ENCODE measurements around the gene PID1. TPM values are rescaled to one million over a fixed set of nuclear protein-coding genes. Genes with fewer than 3 reads are reported as not detected.

The PID1 gene
- total RNA-seq, 1 donor from 2014 or later = 0.91 TPM

DNA sequence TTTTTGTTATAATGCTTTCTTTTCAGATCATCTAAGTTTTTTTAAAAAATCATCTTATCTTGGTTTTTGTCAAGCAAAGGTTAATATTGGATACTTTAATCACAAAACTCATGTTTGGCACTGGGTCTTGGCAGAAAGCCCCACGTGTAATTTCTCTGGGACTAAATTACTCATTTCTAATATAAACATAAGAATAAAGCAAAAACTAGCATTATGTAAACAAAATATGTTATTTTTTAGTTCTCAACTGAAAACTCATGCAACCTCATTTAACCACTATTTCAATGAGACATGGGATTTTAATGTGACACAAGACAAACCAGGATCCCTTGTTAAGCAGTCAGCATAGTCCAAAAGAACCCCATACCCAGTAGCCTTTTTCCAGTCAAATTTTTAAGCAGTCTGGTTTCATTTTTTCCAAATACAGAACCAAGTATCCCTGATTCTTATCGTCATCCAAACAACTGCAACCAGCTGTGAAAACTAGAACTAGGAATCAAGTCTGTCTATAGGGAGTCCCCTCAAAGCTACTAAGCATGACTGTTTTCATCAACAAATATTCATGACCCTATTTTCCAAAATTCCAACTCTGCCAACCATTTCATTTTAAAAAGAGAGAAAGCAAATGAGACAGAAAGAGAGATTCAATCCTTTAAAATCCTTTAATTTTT, 27.1 kb downstream of the PID1 start:
- Mint-ChIP-seq H3K9me3 (peaks cover 15% of the 10 kb centered on the region), H3K27me3 (ENCODE audit: low read depth) (peaks cover 10% of the 10 kb centered on the region), H3K4me3 (no peak overlapping the region), H3K27ac (ENCODE audit: unreplicated experiment) (no peak overlapping the region), H3K36me3 (ENCODE audit: low read depth) (peaks cover 7% of the 10 kb centered on the region), H3K4me1 (no peaks in the 10 kb centered on the region)
- no peak for DNase-seq (ENCODE audit: low read depth, low spot score)
- TF ChIP-seq, protein P1, sequence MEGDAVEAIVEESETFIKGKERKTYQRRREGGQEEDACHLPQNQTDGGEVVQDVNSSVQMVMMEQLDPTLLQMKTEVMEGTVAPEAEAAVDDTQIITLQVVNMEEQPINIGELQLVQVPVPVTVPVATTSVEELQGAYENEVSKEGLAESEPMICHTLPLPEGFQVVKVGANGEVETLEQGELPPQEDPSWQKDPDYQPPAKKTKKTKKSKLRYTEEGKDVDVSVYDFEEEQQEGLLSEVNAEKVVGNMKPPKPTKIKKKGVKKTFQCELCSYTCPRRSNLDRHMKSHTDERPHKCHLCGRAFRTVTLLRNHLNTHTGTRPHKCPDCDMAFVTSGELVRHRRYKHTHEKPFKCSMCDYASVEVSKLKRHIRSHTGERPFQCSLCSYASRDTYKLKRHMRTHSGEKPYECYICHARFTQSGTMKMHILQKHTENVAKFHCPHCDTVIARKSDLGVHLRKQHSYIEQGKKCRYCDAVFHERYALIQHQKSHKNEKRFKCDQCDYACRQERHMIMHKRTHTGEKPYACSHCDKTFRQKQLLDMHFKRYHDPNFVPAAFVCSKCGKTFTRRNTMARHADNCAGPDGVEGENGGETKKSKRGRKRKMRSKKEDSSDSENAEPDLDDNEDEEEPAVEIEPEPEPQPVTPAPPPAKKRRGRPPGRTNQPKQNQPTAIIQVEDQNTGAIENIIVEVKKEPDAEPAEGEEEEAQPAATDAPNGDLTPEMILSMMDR (conservative IDR thresholded peaks at IDR 0.05) = no peak

DNA sequence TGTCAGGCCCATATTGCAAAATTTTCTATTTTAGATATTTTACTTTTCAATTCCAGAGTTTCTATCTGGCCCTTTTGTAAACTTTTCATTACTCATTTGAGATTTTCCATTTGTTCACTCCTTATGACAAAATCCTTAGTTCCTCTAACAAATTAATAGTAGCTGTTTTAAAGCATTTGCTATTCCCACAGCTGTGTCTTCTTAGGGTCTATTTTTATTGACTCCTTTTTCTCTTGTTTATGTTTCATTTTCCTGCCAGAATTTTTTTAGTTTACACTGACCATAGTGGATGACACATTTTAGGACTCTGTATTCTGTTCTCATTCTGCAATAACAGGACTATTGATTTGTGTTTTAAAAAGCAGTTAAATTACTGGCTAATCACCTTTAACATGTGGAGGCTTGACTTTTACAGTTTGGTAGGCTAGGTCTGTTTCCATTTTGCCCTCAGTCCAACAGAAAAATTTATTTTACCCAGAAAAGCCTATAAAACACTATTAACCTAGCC, 30.0 kb downstream of the PID1 start:
- Mint-ChIP-seq H3K27ac (ENCODE audit: unreplicated experiment) (no peak overlapping the region), H3K4me1 (no peaks in the 10 kb centered on the region), H3K36me3 (ENCODE audit: low read depth) (peaks cover 7% of the 10 kb centered on the region), H3K4me3 (no peak overlapping the region), H3K27me3 (ENCODE audit: low read depth) (peaks cover 15% of the 10 kb centered on the region), H3K9me3 (peaks cover 15% of the 10 kb centered on the region)
- no peak for DNase-seq (ENCODE audit: low read depth, low spot score)
- TF ChIP-seq, protein P1 (conservative IDR thresholded peaks at IDR 0.05) = no peak

DNA sequence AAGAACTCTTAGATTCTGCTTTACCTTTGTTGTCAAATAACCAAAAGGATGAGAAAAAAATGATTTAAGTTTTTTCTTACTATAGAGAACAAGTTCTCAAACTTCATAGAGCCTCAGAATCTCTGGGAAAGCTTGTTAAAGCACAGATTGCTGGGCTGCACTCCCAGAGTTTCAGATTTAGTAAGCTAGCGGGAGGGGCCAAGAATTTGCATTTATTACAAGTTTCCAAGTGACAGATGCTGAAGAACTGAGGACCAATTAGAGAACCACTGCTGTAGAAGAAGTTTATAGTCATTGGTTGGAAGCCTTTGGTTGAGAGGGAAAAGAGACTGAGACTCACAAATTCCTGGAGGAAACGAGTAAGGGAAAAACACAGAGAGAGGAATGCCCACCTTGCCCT, 32.1 kb downstream of the PID1 start:
- Mint-ChIP-seq H3K4me3 (no peak overlapping the region), H3K36me3 (ENCODE audit: low read depth) (peaks cover 7% of the 10 kb centered on the region), H3K27me3 (ENCODE audit: low read depth) (peaks cover 23% of the 10 kb centered on the region), H3K4me1 (no peaks in the 10 kb centered on the region), H3K27ac (ENCODE audit: unreplicated experiment) (no peak overlapping the region), H3K9me3 (peaks cover 15% of the 10 kb centered on the region)
- TF ChIP-seq, protein P1 (conservative IDR thresholded peaks at IDR 0.05) = no peak
- no peak for DNase-seq (ENCODE audit: low read depth, low spot score)

DNA sequence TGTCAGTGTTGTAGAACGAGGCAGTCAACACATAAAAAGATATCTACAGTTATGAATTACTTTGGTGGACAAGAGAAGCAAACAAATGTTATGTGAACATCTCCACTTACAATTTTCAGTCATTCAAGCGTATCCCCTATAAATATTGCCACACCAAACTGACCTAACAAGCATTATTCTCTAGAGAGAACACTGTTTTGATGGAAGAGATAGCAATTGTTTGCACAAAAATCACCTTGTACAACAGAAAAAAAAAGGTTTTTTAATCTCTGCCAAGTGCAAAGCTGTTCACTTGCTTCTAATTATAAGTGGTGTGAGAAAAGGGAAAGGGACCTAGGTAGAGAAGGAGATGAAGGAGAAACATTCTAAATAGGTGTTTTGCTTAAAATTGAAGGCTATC, 33.8 kb downstream of the PID1 start:
- Mint-ChIP-seq H3K4me1 (no peaks in the 10 kb centered on the region), H3K36me3 (ENCODE audit: low read depth) (peaks cover 4% of the 10 kb centered on the region), H3K27me3 (ENCODE audit: low read depth) (peaks cover 16% of the 10 kb centered on the region), H3K9me3 (peaks cover 8% of the 10 kb centered on the region), H3K27ac (ENCODE audit: unreplicated experiment) (no peak overlapping the region), H3K4me3 (no peak overlapping the region)
- DNase-seq (ENCODE audit: low read depth, low spot score) = no peak
- TF ChIP-seq, protein P1 (conservative IDR thresholded peaks at IDR 0.05) = no peak

DNA sequence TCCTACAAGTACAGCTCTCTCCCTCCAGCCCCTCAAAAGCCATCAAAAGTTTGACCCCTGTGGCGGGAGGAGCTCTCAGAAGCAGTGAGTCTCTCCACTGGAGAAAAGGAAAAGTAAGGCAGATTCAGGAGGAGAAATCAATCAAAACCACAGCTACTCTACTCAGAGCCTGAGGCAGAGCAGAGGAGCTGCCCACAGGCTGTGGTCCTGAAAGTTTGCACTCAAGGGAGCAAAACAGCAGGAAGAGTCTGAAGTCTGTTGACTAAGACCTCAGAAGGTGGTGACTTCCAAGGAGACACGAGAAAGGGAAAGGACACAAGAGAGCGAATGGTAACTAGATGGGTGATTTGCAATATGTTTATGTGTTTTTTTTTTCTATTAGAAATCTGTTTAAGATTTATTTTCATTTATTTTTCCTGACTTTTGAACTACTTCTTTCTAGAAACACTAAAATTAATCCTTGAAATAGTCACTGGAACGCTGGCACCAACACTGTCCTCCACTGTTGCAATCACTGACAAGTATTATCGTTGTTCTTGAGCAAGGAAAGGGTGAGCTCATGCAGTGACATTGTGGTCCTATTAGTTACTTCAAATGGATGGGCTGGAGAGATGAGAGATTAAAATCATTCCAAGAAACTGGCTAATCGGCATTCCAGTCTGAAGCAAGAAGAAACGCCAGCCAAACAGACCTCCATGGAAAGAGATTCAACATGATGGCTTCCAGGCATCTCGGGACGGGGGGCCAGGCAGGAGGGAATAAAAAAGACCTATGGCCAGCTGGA, 35.8 kb downstream of the PID1 start:
- no peak overlapping the region for H3K27ac Mint-ChIP-seq (ENCODE audit: unreplicated experiment)
- H3K9me3 Mint-ChIP-seq = peaks cover under 1% of the 10 kb centered on the region
- no peak overlapping the region for H3K4me3 Mint-ChIP-seq
- H3K36me3 Mint-ChIP-seq (ENCODE audit: low read depth) = no peaks in the 10 kb centered on the region
- H3K4me1 Mint-ChIP-seq = no peaks in the 10 kb centered on the region
- TF ChIP-seq, protein P1 (conservative IDR thresholded peaks at IDR 0.05) = no peak
- no peak for DNase-seq (ENCODE audit: low read depth, low spot score)
- H3K27me3 Mint-ChIP-seq (ENCODE audit: low read depth) = peaks cover 14% of the 10 kb centered on the region
